Fibroblast of lung (primary cell): ENCODE results near the gene BTBD9.

Experiments used
- EZH2 ChIP-seq: IDR thresholded peaks from 2 replicates; pipeline ENCODE4 v1.5.1; 2012; ENCODE audit warnings: low read length, control low read depth, mild to moderate bottlenecking; ENCODE audit errors: missing control alignments
- TF ChIP-seq, protein P1 (sequence below), 2 donors: IDR thresholded peaks in 1 of 2; conservative IDR thresholded peaks in 1 of 2; 1 replicate in 1 of 2; 2 replicates in 1 of 2; pipeline ENCODE4 v1.5.1; 2011 to 2012; ENCODE audit warnings: low read length in 2 of 2, control low read depth in 1 of 2, inconsistent platforms in 1 of 2, low read depth in 1 of 2, mild to moderate bottlenecking in 1 of 2

DNA sequence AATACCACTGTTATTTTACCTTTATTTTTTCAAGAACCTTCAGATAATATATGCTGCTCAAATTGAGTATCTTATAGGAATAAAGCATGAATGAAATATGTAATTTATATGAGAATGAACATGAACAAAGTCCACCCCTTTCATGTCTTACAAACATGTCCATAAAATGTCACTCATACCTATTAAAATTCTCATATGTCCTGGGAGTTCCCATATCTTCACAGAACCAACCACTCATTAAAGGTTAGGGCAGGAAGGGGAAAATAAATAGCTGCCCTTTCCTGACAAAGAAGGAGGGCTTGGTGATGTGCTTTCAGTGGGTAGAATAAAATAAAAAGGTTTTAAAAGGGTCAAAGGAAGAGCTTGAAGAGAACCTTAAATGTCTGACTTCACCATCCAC lies 125.3 kb downstream of the BTBD9 start:
- TF ChIP-seq, protein P1, sequence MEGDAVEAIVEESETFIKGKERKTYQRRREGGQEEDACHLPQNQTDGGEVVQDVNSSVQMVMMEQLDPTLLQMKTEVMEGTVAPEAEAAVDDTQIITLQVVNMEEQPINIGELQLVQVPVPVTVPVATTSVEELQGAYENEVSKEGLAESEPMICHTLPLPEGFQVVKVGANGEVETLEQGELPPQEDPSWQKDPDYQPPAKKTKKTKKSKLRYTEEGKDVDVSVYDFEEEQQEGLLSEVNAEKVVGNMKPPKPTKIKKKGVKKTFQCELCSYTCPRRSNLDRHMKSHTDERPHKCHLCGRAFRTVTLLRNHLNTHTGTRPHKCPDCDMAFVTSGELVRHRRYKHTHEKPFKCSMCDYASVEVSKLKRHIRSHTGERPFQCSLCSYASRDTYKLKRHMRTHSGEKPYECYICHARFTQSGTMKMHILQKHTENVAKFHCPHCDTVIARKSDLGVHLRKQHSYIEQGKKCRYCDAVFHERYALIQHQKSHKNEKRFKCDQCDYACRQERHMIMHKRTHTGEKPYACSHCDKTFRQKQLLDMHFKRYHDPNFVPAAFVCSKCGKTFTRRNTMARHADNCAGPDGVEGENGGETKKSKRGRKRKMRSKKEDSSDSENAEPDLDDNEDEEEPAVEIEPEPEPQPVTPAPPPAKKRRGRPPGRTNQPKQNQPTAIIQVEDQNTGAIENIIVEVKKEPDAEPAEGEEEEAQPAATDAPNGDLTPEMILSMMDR (conservative IDR thresholded peaks at IDR 0.05 in 1 of 2, IDR thresholded peaks at IDR 0.05 in 1 of 2; ENCODE audit: low read depth in 1 of 2, low read length in 2 of 2): no peak
- no peak for TF ChIP-seq EZH2
